WI38 (cell line): ENCODE results near the gene TXLNB.
"Not testable (repeated sequence)": the region's sequence is repeated elsewhere in the genome, so short reads cannot be mapped to it uniquely, and the experiment has no call there.

Experiments
- H3K4me3 ChIP-seq: 2 replicates; pipeline ENCODE4 v1.5.1; 2011; ENCODE audit warnings: low read depth, mild to moderate bottlenecking, control low read depth, low read length
- TF ChIP-seq, protein P1 (sequence below): IDR thresholded peaks from 2 replicates; pipeline ENCODE4 v1.5.1; 2012; ENCODE audit warnings: low read depth, mild to moderate bottlenecking, control low read depth, low read length

Gene TXLNB

DNA sequence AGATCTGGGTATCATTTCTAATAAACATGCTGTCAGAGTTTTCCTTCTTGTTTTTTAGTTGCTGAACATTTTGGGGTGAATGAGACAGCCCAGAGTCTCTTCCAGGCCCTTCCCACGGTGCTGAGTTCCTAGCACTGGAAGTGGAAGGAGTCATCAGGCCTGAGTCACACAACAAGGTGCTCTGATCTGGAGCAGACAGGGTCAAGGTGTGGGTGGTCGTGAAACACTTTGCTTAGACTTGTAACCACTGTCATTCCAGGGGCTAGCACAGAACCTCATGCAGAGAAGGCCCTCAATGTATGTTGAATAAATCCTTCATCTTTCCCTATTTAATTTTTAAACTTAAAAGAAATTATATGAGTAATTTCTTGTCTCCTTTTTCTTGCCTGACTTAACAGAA is 60.6 kb downstream of the TXLNB start:
- TF ChIP-seq, protein P1, sequence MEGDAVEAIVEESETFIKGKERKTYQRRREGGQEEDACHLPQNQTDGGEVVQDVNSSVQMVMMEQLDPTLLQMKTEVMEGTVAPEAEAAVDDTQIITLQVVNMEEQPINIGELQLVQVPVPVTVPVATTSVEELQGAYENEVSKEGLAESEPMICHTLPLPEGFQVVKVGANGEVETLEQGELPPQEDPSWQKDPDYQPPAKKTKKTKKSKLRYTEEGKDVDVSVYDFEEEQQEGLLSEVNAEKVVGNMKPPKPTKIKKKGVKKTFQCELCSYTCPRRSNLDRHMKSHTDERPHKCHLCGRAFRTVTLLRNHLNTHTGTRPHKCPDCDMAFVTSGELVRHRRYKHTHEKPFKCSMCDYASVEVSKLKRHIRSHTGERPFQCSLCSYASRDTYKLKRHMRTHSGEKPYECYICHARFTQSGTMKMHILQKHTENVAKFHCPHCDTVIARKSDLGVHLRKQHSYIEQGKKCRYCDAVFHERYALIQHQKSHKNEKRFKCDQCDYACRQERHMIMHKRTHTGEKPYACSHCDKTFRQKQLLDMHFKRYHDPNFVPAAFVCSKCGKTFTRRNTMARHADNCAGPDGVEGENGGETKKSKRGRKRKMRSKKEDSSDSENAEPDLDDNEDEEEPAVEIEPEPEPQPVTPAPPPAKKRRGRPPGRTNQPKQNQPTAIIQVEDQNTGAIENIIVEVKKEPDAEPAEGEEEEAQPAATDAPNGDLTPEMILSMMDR: no peak
- no peak overlapping the region for H3K4me3 ChIP-seq

DNA sequence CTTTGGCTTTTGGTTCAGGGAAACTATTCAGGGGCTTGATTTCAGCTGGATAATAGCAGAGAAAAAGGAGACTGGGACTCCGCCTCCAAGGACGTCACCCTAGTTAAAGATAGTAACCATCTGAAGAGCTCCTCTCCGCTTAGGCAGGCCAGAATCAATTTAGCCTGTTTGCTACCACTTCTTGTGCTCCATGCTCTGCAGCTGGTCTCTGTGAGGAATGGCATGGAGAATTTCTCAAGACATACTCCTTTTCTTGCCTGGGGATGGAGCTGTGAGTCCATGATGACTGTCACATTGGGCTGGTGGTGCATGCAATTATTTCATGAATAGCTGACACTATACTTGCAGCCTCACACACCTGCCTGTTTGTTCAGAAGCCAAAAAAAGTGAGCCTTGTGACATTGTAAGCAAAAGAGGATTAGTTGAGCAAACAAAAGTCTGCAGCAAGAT is 61.4 kb downstream of the TXLNB start:
- TF ChIP-seq, protein P1: 0 out of 2 replicates have a peak, but pooled peaks have one; percentile 11
- no peak overlapping the region for H3K4me3 ChIP-seq

DNA sequence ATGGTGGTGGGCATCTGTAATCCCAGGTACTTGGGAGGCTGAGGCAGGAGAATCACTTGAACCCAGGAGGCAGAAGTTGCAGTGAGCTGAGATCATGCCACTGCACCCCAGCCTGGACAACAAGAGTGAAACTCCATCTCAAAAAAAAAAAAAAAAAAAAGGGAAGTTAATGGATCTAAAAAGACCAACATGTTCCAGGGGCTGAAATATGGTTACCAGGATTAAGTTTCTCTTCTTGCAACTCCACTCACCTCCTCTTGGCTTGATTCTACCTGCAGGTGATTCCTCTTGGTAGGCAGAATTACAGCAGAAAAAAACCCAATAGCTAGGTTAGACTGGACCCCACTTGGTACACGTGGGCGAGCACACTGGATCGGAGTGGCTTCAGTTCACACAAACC is 63.4 kb downstream of the TXLNB start:
- not testable (repeated sequence) for H3K4me3 ChIP-seq

DNA sequence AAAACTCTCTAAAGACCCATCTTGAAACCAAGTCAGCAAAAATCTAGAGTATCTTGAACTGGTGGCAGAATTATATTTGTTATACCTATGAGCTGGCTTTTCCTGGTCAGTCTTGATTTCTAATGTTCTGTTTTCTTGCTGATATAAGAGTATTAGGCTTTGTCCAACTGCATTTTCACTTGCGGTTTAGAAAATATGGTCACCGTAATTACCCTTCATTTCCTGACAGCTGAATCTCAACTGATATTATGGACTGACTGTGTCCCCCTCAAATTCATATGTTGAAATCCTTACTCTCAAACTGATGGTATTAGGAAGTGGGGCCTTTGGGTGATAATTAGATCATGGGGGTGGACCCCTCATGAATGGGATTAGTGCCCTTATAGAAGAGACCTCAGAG is 72.1 kb downstream of the TXLNB start:
- H3K4me3 ChIP-seq: no peak overlapping the region

DNA sequence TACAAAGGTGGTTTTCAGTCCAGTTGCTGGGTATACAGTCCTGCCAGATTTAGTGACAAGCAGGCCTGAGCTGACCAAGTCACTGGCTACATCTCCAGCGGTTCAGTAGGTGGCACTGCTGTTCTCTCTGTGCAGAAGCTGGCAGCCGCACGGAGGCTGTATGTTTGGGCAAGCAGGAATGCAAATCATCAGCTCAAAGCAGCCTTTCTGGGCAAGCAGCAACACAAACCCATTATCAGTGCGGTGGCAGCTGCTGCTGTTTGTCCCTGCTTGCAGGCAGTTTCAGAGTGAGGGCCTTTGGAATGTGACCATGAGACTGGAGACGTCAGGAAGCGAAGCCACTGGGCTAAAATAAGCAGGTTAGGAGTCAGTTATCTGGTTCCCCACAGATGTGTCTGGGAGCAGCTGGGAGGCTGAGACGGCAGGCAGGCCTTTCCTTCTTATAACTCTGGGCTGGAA is 72.5 kb downstream of the TXLNB start:
- no peak overlapping the region for H3K4me3 ChIP-seq
- TF ChIP-seq, protein P1: peak; percentile 71

More for the DNA sequence above, 72.1 kb downstream of the TXLNB start:
- TF ChIP-seq, protein P1: no peak

DNA sequence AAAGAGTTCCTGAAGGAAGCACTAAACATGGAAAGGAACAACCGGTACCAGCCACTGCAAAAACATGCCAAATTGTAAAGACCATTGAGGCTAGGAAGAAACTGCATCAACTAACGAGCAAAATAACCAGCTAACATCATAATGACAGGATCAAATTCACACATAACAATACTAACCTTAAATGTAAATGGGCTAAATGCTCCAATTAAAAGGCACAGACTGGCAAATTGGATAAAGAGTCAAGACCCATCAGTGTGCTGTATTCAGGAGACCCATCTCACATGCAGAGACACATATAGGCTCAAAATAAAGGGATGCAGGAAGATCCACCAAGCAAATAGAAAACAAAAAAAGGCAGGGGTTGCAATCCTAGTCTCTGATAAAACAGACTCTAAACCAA is 79.3 kb downstream of the TXLNB start:
- not testable (repeated sequence) for H3K4me3 ChIP-seq

DNA sequence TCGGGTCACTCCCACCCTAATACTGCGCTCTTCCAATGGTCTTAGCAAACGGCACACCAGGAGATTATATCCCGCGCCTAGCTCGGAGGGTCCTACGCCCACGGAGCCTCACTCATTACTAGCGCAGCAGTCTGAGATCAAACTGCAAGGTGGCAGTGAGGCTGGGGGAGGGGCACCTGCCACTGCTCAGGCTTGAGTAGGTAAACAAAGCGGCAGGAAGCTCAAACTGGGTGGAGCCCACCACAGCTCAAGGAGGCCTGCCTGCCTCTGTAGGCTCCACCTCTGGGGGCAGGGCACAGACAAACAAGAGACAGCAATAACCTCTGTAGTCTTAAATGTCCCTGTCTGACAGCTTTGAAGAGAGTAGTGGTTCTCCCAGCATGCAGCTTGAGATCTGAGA is 81.0 kb downstream of the TXLNB start:
- not testable (repeated sequence) for H3K4me3 ChIP-seq

DNA sequence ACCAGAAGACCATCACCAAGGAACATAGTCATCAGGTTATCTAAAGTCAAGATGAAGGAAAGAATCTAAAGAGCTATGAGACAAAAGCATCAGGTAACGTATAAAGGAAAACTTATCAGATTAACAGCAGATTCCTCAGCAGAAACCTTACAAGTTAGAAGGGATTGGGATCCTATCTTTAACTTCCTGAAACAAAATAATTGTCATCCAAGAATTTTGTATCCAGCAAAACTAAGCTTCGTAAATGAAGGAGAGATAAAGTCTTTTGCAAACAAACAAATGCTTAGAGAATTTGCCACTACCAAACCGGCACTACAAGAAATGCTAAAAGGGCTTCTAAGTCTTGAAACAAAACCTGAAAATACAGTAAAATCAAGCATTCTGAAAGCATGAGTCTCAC is 86.0 kb downstream of the TXLNB start:
- no peak overlapping the region for H3K4me3 ChIP-seq
- TF ChIP-seq, protein P1: no peak

DNA sequence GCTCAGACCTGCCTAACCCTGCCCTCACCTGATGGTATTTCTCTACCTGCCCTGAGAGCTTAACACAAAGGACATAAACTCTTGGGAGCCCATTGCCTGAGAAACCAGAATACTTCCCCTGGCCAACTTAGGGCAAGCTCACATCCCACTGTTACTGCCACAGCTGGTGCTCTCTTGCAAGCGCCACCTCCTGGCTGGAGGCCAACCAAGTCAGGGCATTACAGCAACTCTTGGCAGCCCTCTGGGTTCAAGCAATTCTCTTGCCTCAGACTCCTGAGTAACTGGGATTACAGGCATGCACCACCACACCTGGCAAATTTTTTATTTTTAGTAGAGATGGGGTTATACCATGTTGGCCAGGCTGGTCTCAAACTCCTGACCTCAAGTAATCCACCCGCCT is 86.8 kb downstream of the TXLNB start:
- TF ChIP-seq, protein P1: no peak
- H3K4me3 ChIP-seq: no peak overlapping the region
